ENCODE data around the gene CCDC183. TPM values are rescaled to one million over a fixed set of nuclear protein-coding genes. Genes with fewer than 3 reads are reported as not detected.

CCDC183 gene
- total RNA-seq, 1 experiment from 2014 or later, result 3.6 TPM

- CTCF ChIA-PET, result no interaction called here
- no peak overlapping the region for H3K27ac ChIP-seq
- H3K79me2 ChIP-seq (ENCODE audit: low read depth), result no peaks in the 10 kb centered on the region
- H2AFZ ChIP-seq, result no peak overlapping the region
- TF ChIP-seq EZH2 (IDR thresholded peaks at IDR 0.05; ENCODE audit: low read depth) (no peak), CTCF (conservative IDR thresholded peaks at IDR 0.05) (no peak)
- no peaks in the 10 kb centered on the region for H3K27me3 ChIP-seq (ENCODE audit: insufficient read depth, low read depth)
- no peaks in the 10 kb centered on the region for H3K9me2 ChIP-seq (ENCODE audit: insufficient read depth)
- H3K4me1 ChIP-seq (replicated peaks; ENCODE audit: insufficient read depth), result no peaks in the 10 kb centered on the region
- H3K4me2 ChIP-seq, result no peak overlapping the region
- H3K4me3 ChIP-seq, result no peak overlapping the region
- no TSS peak for BruUV-seq (replicated peaks)
- intact Hi-C loops (cut with micrococcal nuclease; ENCODE audit: unreplicated experiment), result no loop called here
- peaks cover 25% of the 10 kb centered on the region; the same call in 1 of the 2 replicates for H4K20me1 ChIP-seq (ENCODE audit: insufficient read depth)
- no peaks in the 10 kb centered on the region for H3K9me3 ChIP-seq (ENCODE audit: insufficient read depth, low read depth)
- H3K36me3 ChIP-seq (ENCODE audit: low read depth), result 0 out of 2 replicates have a peak, but pooled peaks cover 1% of the 10 kb centered on the region
- peak in 1 of 2 experiments; percentile 31 for DNase-seq
- H3F3A ChIP-seq (ENCODE audit: insufficient read depth, low read depth), result peaks cover 7% of the 10 kb centered on the region; the same call in 1 of the 2 replicates
- POLR2A ChIA-PET (ENCODE audit: unreplicated experiment), result no interaction called here
Observed at GRCh38 chr9:136856541-136857141, 60.5 kb downstream of the CCDC183 start.

DNA sequence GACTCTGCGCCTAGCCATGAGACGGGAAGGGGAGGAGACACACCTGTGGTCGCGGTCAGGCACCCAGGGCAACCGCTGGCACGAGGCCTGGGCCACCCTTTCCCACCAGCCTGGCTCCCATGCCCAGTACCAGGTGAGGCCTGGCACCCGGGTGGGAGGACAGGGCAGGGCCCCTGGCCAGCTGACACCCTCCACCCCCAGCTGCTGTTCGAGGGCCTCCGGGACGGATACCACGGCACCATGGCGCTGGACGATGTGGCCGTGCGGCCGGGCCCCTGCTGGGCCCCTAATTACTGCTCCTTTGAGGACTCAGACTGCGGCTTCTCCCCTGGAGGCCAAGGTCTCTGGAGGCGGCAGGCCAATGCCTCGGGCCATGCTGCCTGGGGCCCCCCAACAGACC is 61.0 kb downstream of the CCDC183 start:
- Histone ChIP-seq H3K36me3 (ENCODE audit: low read depth) (0 out of 2 replicates have a peak, but pooled peaks cover 6% of the 10 kb centered on the region), H3K79me2 (ENCODE audit: low read depth) (no peaks in the 10 kb centered on the region), H3K4me3 (no peak overlapping the region), H4K20me1 (ENCODE audit: insufficient read depth) (peaks cover 23% of the 10 kb centered on the region; the same call in 1 of the 2 replicates), H3K4me2 (no peak overlapping the region), H3K9me2 (ENCODE audit: insufficient read depth) (no peaks in the 10 kb centered on the region), H3K27ac (no peak overlapping the region), H2AFZ (no peak overlapping the region), H3K9me3 (ENCODE audit: insufficient read depth, low read depth) (no peaks in the 10 kb centered on the region), H3K4me1 (replicated peaks; ENCODE audit: insufficient read depth) (no peaks in the 10 kb centered on the region), H3K27me3 (ENCODE audit: insufficient read depth, low read depth) (no peaks in the 10 kb centered on the region), H3F3A (ENCODE audit: insufficient read depth, low read depth) (peaks cover 9% of the 10 kb centered on the region; the same call in 1 of the 2 replicates)
- intact Hi-C loops (cut with micrococcal nuclease; ENCODE audit: unreplicated experiment), result no loop called here
- BruUV-seq (replicated peaks), result no TSS peak
- ChIA-PET CTCF (no interaction called here), POLR2A (ENCODE audit: unreplicated experiment) (no interaction called here)
- TF ChIP-seq CTCF (conservative IDR thresholded peaks at IDR 0.05), result no peak
- DNase-seq, result peak; percentile 7 to 22

Small RNA genes within 50 kb of the gene (microRNA-seq; reads per million reads assigned to microRNA genes)
- gene MIR4292 (ENCODE audit: borderline number of aligned reads, borderline replicate concordance), result not detected
- not detected for gene MIR6722 (ENCODE audit: borderline number of aligned reads, borderline replicate concordance)

Other genes with a start within 250 kb of the CCDC183 start
- gene EGFL7, start 133.4 kb upstream of the CCDC183 start, total RNA-seq (2021), result 53.1 and 70.7 TPM in 2 replicates
- gene AGPAT2, start 108.9 kb upstream of the CCDC183 start, total RNA-seq (2021), result 124 and 136 TPM in 2 replicates
- gene DIPK1B, start 83.8 kb upstream of the CCDC183 start, total RNA-seq (2021), result 19.0 and 32.6 TPM in 2 replicates
- 0.94 and 2.2 TPM in 2 replicates for gene LCN10, start 53.4 kb upstream of the CCDC183 start, total RNA-seq (2021)
- gene LCN6, start 47.8 kb upstream of the CCDC183 start, total RNA-seq (2021), result not detected in 2 replicates
- not detected in 2 replicates for gene LCN8, start 38.1 kb upstream of the CCDC183 start, total RNA-seq (2021)
- not detected in 2 replicates for gene LCN15, start 31.8 kb upstream of the CCDC183 start, total RNA-seq (2021)
- gene TMEM141, start 5.0 kb upstream of the CCDC183 start, total RNA-seq (2021), result 83.6 and 124 TPM in 2 replicates
- gene RABL6, start 11.6 kb downstream of the CCDC183 start, total RNA-seq (2021), result 116 and 136 TPM in 2 replicates
- gene AJM1, start 46.1 kb downstream of the CCDC183 start, total RNA-seq (2021), result 5.3 and 5.9 TPM in 2 replicates
- 112 and 114 TPM in 2 replicates for gene PHPT1, start 53.1 kb downstream of the CCDC183 start, total RNA-seq (2021)
- 9.2 and 11.6 TPM in 2 replicates for gene MAMDC4, start 56.0 kb downstream of the CCDC183 start, total RNA-seq (2021)
- 275 and 338 TPM in 2 replicates for gene EDF1, start 70.0 kb downstream of the CCDC183 start, total RNA-seq (2021)
- gene TRAF2, start 90.2 kb downstream of the CCDC183 start, total RNA-seq (2021), result 42.7 and 48.0 TPM in 2 replicates
- 101 and 125 TPM in 2 replicates for gene FBXW5, start 148.4 kb downstream of the CCDC183 start, total RNA-seq (2021)
- 2.3 and 4.4 TPM in 2 replicates for gene C8G, start 148.9 kb downstream of the CCDC183 start, total RNA-seq (2021)
- 9.3 and 14.2 TPM in 2 replicates for gene LCN12, start 155.9 kb downstream of the CCDC183 start, total RNA-seq (2021)
- 1.7 and 2.0 TPM in 2 replicates for gene PTGDS, start 181.2 kb downstream of the CCDC183 start, total RNA-seq (2021)
- 0.41 and 0.43 TPM in 2 replicates for gene LCNL1, start 186.7 kb downstream of the CCDC183 start, total RNA-seq (2021)
- gene PAXX, start 196.1 kb downstream of the CCDC183 start, total RNA-seq (2021), result 54.9 and 78.9 TPM in 2 replicates
- gene CLIC3, start 200.2 kb downstream of the CCDC183 start, total RNA-seq (2021), result 24.1 and 39.7 TPM in 2 replicates
- 79.2 and 115 TPM in 2 replicates for gene ABCA2, start 231.9 kb downstream of the CCDC183 start, total RNA-seq (2021)
- not detected in 2 replicates for gene FUT7, start 235.8 kb downstream of the CCDC183 start, total RNA-seq (2021)
- gene NPDC1, start 249.8 kb downstream of the CCDC183 start, total RNA-seq (2021), result 89.8 and 137 TPM in 2 replicates